Right lobe of liver (tissue), 4 donors: ENCODE results near the gene CDC42EP3.

Experiments used
- CTCF ChIP-seq, 4 donors: fragments of 200-600 bp in 3 of 4; fragments of 450-650 bp in 1 of 4; IDR thresholded peaks; one replicate each; pipeline versions ENCODE4 v1.5.1 to v1.8.0; 2016 to 2022; ENCODE audit warnings: antibody characterized with exemption in 4 of 4, mild to moderate bottlenecking in 2 of 4
- POLR2A ChIP-seq: fragments of 450-650 bp; IDR thresholded peaks from one replicate; pipeline ENCODE4 v1.6.1; 2017; ENCODE audit warnings: antibody characterized with exemption, mild to moderate bottlenecking
- donor health status: DM: no; HTN: no; CAD: no.
- donor health status: DM: no; HTN: no; CAD: no.
- donor health status: DM: no; HTN: yes; CAD: no.

- TF ChIP-seq POLR2A, result no peak
- TF ChIP-seq CTCF (IDR thresholded peaks at IDR 0.05), result no peak
Measured at GRCh38 chr2:37706334-37707183, 35.1 kb upstream of the CDC42EP3 start.
